HG03175 (cell line): ENCODE data around the gene OGA.

Experiments
- ATAC-seq: cut with Tn5 transposase; IDR thresholded peaks from one replicate; pipeline ENCODE4 v1.9.1; 2021; ENCODE audit warnings: mild to moderate bottlenecking, moderate library complexity; ENCODE audit not compliant: unreplicated experiment

The OGA gene

DNA sequence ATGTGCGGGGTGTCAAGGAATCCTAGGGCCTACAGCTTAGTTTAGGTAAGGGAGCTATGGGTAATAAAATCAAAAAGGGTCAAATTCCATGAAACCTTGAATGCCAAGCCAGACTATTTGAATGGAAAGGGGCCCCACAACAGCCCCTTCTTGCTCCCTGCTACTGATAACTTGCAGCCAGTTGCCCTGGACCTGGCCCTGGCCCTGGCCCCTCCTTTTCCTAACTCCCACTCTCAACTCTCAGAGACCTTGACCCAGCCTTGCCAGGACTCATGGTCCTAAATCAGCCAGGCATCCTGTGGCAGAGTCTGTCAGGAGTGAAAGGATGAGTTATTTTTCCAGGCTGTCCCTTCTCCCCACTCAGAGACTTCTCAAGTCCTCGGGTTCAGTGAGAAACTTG, 19.5 kb upstream of the OGA start:
- no peak for ATAC-seq

DNA sequence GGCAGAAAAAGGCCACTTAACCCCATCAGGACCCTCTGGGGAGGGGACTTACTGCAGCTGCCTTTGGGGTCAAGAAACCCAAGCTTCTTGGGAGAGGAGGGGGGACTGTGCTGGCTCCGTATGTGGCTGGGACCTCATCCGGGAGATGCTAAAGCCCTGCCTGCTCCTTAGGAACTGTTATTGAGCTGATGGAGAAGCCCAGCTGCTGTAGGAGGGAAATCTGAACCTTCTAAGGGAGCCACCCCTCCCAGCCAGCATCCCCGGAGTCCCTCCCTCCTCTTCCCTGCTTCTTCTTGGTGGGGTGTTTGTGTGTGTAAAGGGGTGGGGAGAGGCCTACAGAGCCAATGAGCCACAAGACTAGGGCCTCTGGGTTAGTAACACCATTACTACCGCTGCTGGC, 17.1 kb upstream of the OGA start:
- no peak for ATAC-seq

DNA sequence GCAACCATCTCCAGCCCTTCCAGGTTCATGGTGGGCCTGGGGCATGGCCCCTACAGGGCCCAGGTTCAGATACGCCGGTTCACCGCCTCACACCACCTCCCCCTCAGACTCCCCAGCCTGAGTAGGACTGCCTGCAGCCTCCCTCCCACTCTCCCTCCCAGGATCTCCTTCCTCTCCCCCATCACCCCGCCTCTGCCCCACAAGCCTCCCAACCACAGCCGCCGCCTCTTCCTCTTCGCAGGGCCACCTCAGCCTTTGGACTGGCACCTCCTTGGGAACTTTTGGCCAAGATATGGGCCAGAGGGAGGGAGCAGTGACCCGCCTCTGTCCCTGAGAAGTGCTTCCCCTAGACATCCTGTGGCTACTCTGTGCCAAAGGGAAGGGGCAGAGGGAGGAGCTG, 16.1 kb upstream of the OGA start:
- ATAC-seq = no peak

DNA sequence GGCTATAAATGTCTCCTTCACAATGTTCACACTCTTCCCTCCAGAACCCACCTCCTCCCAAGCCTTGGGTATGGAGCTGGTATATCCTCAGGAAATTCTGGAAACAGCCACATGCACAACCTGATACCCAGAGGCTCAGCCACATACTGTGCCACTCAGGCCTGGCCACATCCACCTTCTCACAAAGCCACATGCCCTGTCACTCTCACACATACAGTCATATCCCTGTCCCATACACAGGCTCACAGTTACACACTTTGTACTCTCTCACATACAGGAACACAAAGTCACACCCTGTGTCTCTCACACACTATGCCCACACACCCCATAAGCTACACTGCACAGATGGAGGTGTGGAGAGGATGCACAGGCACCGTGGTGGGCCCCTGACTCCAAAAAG, 15.2 kb upstream of the OGA start:
- ATAC-seq = no peak

DNA sequence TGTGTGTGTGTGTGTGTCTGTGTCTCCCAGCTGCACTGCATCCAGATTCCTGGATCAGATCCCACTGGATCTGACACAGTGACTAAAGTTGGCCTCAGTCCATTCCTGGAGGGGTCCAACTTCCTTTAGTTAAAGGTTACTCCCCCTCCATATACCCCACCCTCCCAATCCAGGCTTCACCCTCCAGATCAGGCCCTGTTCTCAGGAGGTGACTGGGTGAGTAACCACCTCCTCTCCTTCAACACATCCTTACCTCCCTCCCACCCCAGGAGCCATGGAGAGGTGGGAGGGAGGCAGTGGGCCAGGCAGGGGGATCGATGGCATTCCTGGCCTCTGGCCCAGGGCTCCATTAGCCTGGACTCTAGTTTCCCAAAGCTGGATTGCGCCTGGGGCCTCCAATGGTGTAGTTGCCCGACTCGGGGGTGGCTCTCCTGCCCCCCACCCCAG, 14.1 kb upstream of the OGA start:
- ATAC-seq = no peak

DNA sequence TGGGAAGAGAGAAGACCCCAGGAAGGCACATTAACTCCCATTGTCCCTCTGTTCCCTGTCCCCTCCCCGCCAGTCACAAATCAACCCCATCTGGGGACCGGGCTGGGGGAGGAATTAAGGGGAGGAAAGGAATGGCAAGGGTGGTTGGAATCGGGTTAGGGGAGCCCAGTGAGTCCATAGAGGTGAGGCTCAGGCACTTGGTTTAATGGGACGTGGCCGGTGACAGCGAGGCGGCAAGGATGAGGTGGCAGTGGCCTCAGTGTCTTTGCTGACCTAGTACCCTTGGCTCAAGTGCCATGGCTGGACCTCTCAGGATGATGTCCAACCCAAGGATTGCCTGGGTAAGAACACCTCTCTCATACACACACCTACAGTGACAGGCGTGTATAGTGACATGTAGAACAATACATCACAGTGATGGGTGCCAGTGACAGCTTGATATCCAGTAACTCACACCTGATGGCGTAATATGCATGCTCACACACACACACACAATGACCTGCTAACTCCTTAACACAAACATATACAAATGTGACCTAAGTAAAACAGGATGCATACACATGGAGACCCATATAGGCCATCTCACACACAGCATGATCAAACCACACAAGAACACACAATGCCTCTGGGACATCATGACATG, 13.0 kb upstream of the OGA start:
- ATAC-seq = no peak

DNA sequence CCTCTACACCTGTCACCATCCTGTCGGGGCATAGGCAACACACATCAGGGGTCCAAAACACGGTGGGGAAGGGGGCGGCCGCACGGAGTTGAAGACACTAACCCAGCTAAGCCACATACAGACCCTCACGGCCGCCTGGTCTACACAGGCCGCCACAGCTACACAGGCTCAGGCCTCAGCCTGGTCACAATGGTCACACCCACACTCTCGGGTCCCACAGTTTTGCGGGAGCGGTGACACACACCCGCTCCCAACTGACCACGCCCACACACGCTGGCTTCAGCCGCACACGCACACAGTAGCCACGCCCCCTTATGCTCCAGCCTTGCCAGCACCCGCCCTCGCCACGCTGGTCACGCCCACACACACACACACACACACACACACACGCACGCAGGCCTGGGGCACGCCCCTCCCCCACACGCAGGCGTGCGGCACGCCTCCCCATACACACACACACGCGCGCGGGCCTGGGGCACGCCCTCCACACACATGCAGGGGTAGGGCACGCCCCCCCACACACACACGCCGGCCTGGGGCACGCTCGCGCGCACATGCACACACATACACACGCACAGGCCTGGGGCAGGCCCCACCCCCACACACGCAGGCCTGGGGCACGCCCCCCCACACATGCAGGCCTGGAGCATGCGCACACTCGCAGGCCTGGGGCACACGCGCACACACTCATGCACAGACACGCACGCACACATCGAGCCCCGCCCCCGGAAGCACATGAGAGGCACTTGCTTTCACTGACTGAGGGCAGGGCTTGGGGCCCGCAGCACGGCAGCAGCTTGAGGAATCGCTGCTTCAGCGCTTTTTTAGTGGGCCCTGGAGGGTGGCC, 12.3 kb upstream of the OGA start:
- peak; percentile 61 for ATAC-seq

DNA sequence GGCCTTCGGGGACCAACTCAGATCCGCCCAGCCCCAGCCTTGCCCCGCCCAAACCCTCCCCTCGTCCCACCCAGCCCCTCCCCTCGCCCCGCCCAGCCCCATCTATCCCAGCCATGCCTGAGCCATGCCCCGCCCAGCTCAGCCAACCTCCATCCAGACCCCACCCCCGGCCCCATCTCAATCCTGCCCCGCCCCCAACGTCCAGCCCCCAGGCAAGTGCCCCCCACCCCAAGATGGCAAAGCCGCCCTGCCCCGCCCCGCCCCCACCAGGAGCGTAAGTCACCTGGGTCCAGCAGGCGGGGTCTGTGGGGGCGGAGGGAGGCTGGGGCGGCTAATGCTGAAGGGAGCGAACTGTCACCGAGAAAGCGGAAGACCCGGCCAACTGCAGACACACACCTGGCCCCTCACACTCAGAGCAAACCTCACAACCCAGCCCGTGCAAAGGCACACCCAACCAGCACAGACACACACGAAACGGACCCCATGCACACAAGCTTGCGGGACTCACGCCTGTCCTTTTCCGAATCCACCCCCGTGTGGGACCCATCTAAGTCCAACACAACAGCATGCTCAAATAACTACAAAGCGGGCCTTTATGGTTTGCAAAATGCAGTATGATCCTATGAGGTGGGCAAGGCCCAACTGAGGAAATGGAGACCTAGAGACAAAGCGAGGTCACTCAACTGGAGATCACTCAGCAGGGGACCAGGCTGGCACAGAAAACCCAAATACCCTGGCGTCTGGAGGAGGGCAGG, 11.5 kb upstream of the OGA start:
- peak; percentile 27 for ATAC-seq

DNA sequence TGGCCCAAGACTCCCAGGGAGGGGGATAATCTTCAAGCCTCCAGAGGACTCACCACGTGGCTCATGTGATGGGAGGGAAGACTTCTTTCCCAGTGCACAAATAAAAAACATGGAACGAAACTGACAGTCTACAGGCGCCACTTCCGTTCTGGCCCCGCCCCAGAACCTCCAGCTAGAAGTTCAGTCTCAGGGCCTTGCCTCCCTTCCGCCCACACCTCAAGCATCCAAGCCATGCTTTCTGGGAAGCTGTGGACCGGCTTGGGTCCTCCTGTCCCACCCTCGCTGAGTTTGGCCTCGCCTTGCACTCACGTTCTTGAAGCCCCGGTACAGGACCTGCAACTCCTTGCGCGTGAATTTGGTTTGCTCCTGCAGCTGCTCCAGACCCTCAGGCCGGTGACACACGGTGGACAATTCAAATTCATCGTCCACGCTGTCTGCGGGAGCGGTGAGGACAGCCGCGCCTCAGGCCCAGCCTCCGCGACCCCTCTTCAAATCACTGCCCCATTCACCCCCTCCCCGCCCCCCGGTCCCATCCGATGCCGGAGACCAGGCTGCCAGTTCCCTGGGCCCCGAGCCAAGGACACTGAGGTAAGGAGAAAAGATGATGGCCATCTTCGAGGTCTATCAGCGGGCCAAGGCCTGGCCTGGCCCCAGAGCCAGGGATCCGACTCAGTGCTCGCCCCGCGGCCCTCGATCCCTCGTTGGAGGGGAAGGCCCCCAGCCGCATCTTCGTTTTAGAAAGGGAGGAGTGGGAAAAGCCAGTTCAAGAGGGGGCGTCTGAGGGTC, 10.7 kb upstream of the OGA start:
- ATAC-seq = no peak

DNA sequence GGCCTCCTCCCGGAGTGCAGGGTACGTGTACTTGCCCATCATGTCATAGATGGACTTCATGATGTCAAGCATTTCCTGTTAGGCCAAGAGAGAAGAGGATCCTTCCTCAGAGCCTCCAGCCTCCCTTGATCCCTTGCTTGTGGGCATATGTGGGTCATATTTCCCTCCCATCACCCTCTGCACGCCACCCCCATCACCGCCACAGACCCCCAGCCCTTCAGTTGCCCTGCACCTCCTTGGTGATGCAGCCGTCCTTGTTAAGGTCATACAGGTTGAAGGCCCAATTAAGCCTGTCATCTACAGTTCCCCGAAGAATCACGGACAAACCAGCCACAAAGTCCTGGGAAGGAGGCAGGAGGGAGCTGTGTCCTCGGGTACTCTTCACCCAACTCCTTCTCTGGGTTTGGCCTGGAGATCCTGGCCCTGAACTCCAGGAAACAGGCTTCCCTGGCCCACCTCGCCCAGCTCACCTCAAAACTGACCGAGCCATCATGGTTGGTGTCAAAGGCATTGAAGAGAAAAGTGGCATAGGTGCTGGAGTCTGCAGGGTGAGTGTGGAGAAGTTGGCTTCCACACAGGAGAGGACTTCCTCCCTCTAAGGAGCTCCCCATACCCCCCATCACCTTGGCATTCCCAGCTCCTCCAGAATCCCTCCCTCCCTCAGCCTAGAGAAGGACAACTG, 9.8 kb upstream of the OGA start:
- no peak for ATAC-seq

DNA sequence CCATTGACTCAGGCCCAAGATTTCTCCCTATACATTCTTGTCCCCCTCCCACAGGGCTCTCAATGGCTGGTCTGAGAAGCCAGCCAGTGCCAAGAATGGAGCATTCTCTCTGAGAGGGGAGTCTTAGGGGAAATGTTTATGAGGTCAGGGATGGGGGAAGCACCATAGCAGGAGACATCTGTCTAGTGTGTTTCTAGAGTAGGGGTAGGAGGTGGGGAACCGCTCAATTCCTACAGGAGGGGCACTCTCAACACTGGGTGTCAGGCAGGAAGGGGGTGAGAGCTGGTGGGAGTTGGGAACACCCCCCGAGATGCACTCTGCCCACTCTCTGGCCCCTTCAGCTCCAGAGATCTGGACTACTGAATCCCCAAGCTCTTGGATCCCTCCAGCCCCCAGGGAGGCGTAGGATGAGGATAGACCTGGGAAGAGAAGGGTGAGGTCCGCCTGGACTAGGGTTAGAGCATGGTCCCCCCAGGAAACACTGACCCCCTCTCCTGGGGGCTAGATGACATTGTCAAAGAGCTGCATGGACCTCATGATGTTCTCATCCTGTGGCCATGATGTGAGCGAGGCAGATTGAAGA, 8.7 kb upstream of the OGA start:
- ATAC-seq = no peak

DNA sequence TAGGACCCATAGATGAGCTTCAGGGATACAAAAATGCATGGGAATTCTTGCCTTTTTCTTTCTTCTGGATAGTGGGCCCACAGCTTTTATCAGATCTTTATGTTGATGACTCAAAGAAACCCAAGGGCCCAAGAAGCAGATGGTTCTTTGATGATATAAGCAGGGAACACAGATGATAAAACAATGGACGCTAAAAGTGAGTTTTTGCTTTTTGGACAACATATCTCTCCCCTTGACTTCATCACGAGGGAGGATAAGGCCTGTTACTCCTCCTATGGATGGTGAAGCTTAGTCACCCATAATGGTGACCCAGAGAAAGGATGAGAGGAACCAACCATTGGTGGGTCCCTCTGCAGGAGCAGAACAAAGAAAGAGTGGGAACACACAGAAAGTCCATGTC, 6.5 kb upstream of the OGA start:
- ATAC-seq = no peak

DNA sequence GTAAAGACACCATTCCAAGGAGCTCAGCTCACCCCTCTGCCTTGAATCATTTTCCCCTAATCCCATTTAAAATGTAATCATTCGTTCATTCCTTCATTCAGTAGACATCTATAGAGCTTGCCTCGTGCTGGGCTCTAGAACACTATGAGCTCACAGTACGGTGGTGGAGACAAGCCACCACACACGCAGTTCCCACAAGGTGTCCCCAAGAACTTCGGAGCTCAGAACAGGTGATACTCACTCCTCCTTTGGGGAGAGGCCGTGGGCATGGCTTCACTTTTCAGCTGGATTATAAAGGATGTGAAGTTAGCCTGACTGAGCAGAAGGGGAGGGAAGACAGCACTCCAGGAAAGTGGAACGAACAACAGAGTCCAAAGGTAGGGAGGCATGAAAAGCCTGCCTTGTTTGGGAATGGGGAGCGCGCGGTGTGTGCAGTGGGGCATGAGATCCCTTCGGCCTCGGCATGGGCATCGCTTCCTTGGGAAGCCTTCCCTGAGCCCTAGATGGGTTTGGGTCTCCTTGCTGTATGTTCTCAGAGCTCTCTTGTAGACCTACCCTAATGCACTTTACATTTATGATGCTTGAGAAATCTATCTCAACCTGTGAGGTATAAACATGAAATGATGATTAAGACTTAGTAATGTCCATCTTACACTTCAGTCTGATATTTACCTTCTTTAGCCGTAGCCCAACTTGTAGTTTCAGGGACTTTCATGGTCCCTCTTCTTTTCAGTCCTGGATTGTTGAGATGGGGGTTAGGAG, 809 bp upstream of the OGA start:
- peak; percentile 11 for ATAC-seq

DNA sequence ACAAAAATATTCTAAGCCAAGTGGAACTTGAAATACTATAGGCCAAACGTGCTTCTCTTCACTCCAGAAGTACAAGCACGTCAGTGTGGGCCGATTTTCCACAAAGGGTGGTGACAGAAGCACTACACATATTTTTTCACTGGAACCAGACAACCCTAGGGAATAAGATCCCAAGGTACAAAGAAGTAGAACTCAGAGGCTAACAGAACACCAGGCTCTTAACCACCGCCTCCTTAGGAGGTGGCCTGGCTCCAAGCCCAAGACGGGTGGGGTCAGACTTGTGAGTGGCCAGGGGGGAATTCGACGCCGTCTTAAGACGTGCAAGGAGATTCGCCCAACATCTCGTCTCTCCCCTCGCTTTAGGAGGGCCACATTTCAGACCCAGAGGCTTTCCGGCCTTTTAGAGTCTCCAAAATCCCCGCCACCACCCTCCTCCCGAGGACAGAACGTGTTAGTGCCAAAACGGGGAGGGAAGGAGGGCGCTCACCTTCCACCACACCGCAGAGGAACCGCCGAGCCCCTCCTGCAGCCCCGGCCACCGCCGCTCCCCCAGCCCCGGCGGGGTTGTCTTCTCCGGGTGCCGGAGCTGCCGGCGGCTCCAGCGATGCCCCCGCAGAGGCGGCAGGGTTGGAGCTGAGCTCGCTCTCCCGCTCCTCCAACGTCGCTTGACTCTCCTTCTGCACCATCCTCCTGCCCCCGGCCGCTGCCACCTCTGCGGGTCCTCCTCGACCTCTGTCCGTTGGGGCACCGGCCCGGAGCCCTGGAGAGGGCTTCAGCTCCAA, 716 bp downstream of the OGA start:
- ATAC-seq = no peak

DNA sequence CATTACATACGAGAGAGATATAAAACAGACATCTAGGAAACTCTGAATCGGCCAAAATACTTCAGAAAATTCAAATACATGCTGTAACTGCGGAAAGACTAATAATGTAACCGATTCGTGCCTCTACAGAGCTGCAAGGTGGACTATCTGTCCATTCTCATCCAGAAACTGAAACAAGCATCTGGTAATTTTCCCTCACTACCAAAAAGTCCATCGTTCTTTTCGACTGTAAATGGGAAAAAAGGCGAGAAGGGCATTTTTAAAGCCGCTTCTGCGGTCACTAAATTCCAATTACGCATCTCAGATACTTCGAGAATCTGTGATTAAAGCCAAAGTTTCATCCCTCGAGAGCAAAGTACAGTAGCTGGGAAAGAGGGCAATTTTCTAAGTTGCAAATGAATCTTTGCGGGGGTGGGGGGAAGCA, 1.3 kb downstream of the OGA start:
- no peak for ATAC-seq

DNA sequence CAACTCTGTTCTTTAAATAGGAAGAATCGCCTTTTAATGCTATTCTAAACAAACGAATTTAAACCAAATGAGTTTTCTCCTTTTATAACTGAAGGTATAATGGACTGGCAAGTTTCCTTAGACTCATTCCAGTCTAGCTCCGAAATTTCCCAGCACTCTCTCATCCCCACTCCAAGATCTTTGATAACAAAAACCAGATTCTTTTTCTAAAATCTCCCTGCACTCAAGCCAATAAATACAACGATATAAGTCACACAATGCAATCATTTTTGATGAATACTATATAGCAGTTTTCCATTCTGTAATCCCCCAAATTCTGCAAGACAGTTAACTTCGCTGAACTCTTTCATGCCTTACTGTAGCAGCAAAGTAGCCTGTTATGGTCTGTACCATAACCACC, 1.9 kb downstream of the OGA start:
- ATAC-seq = no peak

DNA sequence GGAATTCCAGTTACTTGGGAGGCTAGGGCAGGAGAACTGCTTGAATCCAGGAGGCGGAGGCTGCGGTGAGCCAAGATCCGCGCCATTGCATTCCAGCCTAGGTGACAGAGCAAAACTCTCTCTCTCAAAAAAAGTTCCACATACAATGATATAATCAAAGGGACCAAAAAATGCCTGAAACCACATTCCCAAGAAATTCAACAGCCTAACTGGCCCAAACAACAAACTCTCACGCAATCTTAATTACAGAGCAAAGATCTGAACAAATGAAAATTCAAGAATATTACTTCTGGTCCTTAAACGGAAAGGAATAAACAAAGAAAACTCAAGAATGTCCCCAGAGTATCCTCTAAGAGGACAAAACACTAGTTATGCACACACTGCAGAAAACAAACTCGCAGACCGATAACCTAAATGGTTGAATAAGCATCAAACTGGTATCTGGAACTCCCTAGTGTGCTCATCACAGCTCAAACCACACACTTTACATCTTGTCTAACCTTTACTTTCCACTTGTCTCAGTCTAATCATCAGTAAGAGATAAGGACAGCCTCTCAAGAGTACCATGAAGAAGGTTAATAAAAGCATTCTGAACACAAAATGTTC, 3.7 kb downstream of the OGA start:
- ATAC-seq = no peak

DNA sequence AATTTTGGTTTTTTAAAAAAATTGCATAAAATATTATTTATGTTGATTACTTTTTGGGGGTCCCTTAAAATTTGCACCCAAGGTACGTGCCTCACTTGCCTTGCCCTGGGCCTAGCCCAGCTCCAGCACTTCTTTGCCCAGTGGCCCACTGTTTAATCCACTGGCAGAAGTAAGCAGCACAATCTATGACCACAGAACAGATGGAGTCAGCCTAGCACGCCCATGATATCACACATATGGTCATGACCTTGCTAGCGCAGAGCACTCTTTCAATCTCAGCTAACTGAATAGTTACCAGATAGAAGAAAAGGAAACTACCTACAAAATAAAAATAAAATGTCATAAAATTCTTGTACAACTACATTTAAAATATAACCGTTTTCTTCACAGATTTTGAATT, 5.6 kb downstream of the OGA start:
- ATAC-seq = no peak
